Panc1 (cell line): ENCODE results near the gene ITK. TPM values are rescaled to one million over a fixed set of nuclear protein-coding genes. Genes with fewer than 3 reads are reported as not detected.

Experiments
- ATAC-seq: fragments of 200-7000 bp; cut with Tn5 transposase; 2 replicates; pipeline ENCODE4 v1.9.1; 2020; ENCODE audit warnings: mild to moderate bottlenecking, moderate library complexity
- BruUV-seq: library from RNA; stranded (reverse); fragments of 400-500 nt; replicated peaks from 2 replicates; lab custom pipeline; 2021; lab: Mats Ljungman, UMichigan
- CTCF ChIA-PET: fragments of 300-600 bp; sonication (Branson Sonifier 250); formaldehyde crosslinking; loops from one replicate; lab custom pipeline; 2022; ENCODE audit warnings: antibody characterized with exemption; lab: Charles Lee
- POLR2A ChIA-PET: fragments of 300-600 bp; sonication (Branson Sonifier 250); formaldehyde crosslinking; loops from one replicate; lab custom pipeline; 2022; ENCODE audit warnings: antibody characterized with exemption; lab: Charles Lee
- DNase-seq: peaks from one replicate; pipeline ENCODE4 v3.0.0-alpha.2; 2010; ENCODE audit warnings: low read depth, low spot score
- H3K27ac ChIP-seq: 2 replicates; pipeline ENCODE4 v1.5.1; 2011; ENCODE audit warnings: mild to moderate bottlenecking, low read length, inconsistent platforms
- H3K27me3 ChIP-seq: fragments of 200-500 bp; sonication (Bioruptor generic); 2 replicates; pipeline ENCODE4 v1.6.0; 2014; ENCODE audit warnings: low read length, inconsistent platforms; ENCODE audit not compliant: control insufficient read depth, insufficient read depth
- H3K36me3 ChIP-seq: fragments of 200-500 bp; sonication (Bioruptor generic); 2 replicates; pipeline ENCODE4 v1.5.1; 2014; ENCODE audit warnings: inconsistent platforms, mild to moderate bottlenecking, low read length, moderate library complexity; ENCODE audit not compliant: control insufficient read depth, insufficient read depth
- H3K4me1 ChIP-seq: 2 replicates; pipeline ENCODE4 v1.5.1; 2011; ENCODE audit warnings: inconsistent platforms, mild to moderate bottlenecking, low read length, moderate library complexity; ENCODE audit not compliant: control insufficient read depth, insufficient read depth
- H3K4me3 ChIP-seq, 2 experiments: 2 replicates each; pipeline ENCODE4 v1.5.1; 2011 to 2012; ENCODE audit warnings: low read depth in 2 of 2, low read length in 2 of 2, mild to moderate bottlenecking in 2 of 2, inconsistent platforms in 1 of 2, moderate library complexity in 1 of 2
- H3K9me3 ChIP-seq: fragments of 200-500 bp; sonication (Bioruptor generic); 2 replicates; pipeline ENCODE4 v1.5.1; 2014; ENCODE audit warnings: low read depth, mild to moderate bottlenecking, inconsistent platforms, low read length, moderate library complexity; ENCODE audit not compliant: control insufficient read depth, insufficient read depth
- CTCF ChIP-seq: fragments of 450-650 bp; IDR thresholded peaks from 2 replicates; pipeline ENCODE4 v1.5.1; 2017; ENCODE audit warnings: mild to moderate bottlenecking
- POLR2AphosphoS5 ChIP-seq: IDR thresholded peaks from 2 replicates; pipeline ENCODE4 v1.6.1; 2012; ENCODE audit warnings: mild to moderate bottlenecking, low read depth, low read length, moderate library complexity
- REST ChIP-seq, 2 experiments: IDR thresholded peaks; 2 replicates each; pipeline ENCODE4 v1.6.1; 2011 to 2012; ENCODE audit warnings: low read depth in 2 of 2, control low read depth in 1 of 2, low read length in 1 of 2, mild to moderate bottlenecking in 1 of 2, moderate library complexity in 1 of 2; ENCODE audit not compliant: insufficient read depth in 1 of 2
- SIN3A ChIP-seq: IDR thresholded peaks from 2 replicates; pipeline ENCODE4 v1.6.1; 2012; ENCODE audit warnings: low read depth, mild to moderate bottlenecking, low read length, moderate library complexity, borderline replicate concordance; ENCODE audit not compliant: insufficient read depth
- TCF7L2 ChIP-seq: IDR thresholded peaks from 2 replicates; pipeline ENCODE4 v1.6.1; 2011; ENCODE audit warnings: mild to moderate bottlenecking, low read depth, low read length, inconsistent platforms
- in situ Hi-C: cut with HindIII; loops from 2 replicates; pipeline ENCODE4 v1.10.0; 2016; ENCODE audit warnings: low sequenced_read_pairs, low pct_unique_long_range_greater_than_20kb
- intact Hi-C: fragments of 100-400 bp; cut with micrococcal nuclease; formaldehyde crosslinking; loops from one replicate; pipeline ENCODE4 v1.10.0; 2022; ENCODE audit not compliant: unreplicated experiment
- total RNA-seq: library from RNA; stranded (reverse); gene quantifications from one replicate; pipeline ENCODE4 v1.2.1, GENCODE V29; 2021; ENCODE audit not compliant: unreplicated experiment

Gene ITK
- total RNA-seq, 1 experiment from 2014 or later, result 0.26 TPM

GRCh38 chr5:157132281-157132612 lies 48.4 kb upstream of the ITK start:
- ATAC-seq (no peak), DNase-seq (no peak)
- no TSS peak for BruUV-seq
- H3K27me3 ChIP-seq, result no peaks in the 10 kb centered on the region
- H3K36me3 ChIP-seq, result no peaks in the 10 kb centered on the region
- no peaks in the 10 kb centered on the region for H3K4me1 ChIP-seq
- ChIA-PET CTCF (interaction anchor here (1.3 to 1.4 kb wide), 2 partner anchors 10 to 17 kb away, joined by 3 to 7 read pairs; partner anchors contain the start of gene MED7), POLR2A (interaction anchor here (1.4 kb wide), 1 partner anchor 10 kb away, joined by 5 read pairs; the partner anchor contains the start of gene MED7)
- intact Hi-C loops, result loop anchor here (5.0 kb wide), 2 partner anchors 1185 to 1995 kb away; no protein-coding TSS in a partner anchor
- in situ Hi-C loops, result no loop called here
- H3K9me3 ChIP-seq, result no peaks in the 10 kb centered on the region
- TF ChIP-seq POLR2AphosphoS5 (no peak), CTCF (peak; percentile 42; the same call in 1 of the 2 replicates)
- H3K27ac ChIP-seq, result no peak overlapping the region
- H3K4me3 ChIP-seq, result no peak overlapping the region

- ATAC-seq (no peak), DNase-seq (no peak)
- BruUV-seq, result no TSS peak
- no peaks in the 10 kb centered on the region for H3K4me1 ChIP-seq
- no peaks in the 10 kb centered on the region for H3K27me3 ChIP-seq
- intact Hi-C loops, result no loop called here
- H3K4me3 ChIP-seq, result no peak overlapping the region
- ChIA-PET CTCF (no interaction called here), POLR2A (interaction anchor here (0.6 kb wide), 1 partner anchor 1484 kb away, joined by 5 read pairs; no protein-coding TSS in a partner anchor)
- H3K27ac ChIP-seq, result no peak overlapping the region
- H3K9me3 ChIP-seq, result no peaks in the 10 kb centered on the region
- in situ Hi-C loops, result no loop called here
- no peak for TF ChIP-seq REST (IDR thresholded peaks at IDR 0.05; ENCODE audit: insufficient read depth in 1 of 2, low read depth in 2 of 2, low read length in 1 of 2)
- no peak for TF ChIP-seq CTCF
- TF ChIP-seq TCF7L2, result no peak
- TF ChIP-seq SIN3A, result no peak
- no peak for TF ChIP-seq POLR2AphosphoS5
- peaks cover 7% of the 10 kb centered on the region; the same call in 1 of the 2 replicates for H3K36me3 ChIP-seq
Measured at GRCh38 chr5:157137691-157138090, 42.9 kb upstream of the ITK start.
